SK-N-SH (cell line): ENCODE measurements around the gene UBAP1L. TPM values are rescaled to one million over a fixed set of nuclear protein-coding genes. Genes with fewer than 3 reads are reported as not detected.

ENCODE experiments used
- CTCF ChIA-PET: fragments of 300-600, 350-600 bp; formaldehyde crosslinking; extraction: SDS; loops from one replicate; lab custom pipeline; 2021; lab: Yijun Ruan, JAX
- POLR2A ChIA-PET: fragments of 350-600 bp; sonication (Branson Sonifier 250); formaldehyde crosslinking; extraction: SDS; loops from one replicate; lab custom pipeline; 2020; ENCODE audit warnings: antibody characterized with exemption, inconsistent platforms; lab: Yijun Ruan, JAX
- DNase-seq: peaks from one replicate; pipeline ENCODE4 v3.0.0; 2012
- H2AFZ ChIP-seq: fragments of 200-600 bp; sonication (generic); 2 replicates; pipeline ENCODE4 v1.8.1; 2016; ENCODE audit warnings: antibody characterized with exemption, mild to moderate bottlenecking, low read depth
- H3F3A ChIP-seq: fragments of 200-600 bp; sonication (generic); replicated peaks from 2 replicates; pipeline ENCODE3; 2016; ENCODE audit warnings: antibody characterized with exemption, mild to moderate bottlenecking; ENCODE audit not compliant: insufficient read depth
- H3K27ac ChIP-seq, 2 experiments: fragments of 200-500 bp in 1 of 2; fragments of 200-600 bp in 1 of 2; sonication (Bioruptor generic) in 1 of 2; sonication (generic), shearing (Covaris generic) in 1 of 2; 2 replicates each; pipeline versions ENCODE4 v1.5.1 to v1.6.1; 2014 to 2016; ENCODE audit warnings: low read depth in 2 of 2, inconsistent platforms in 1 of 2, low read length in 1 of 2, mild to moderate bottlenecking in 1 of 2, mixed read lengths in 1 of 2
- H3K27me3 ChIP-seq: fragments of 200-600 bp; sonication (generic), shearing (Covaris generic); 2 replicates; pipeline ENCODE4 v1.6.1; 2016; ENCODE audit warnings: mixed run types; ENCODE audit not compliant: insufficient read depth
- H3K36me3 ChIP-seq, 2 experiments: fragments of 200-500 bp in 1 of 2; fragments of 200-600 bp in 1 of 2; sonication (Bioruptor generic) in 1 of 2; sonication (generic) in 1 of 2; replicated peaks in 1 of 2; 2 replicates each; pipeline versions ENCODE3 to v1.5.1; 2014 to 2016; ENCODE audit warnings: low read length in 1 of 2, mild to moderate bottlenecking in 1 of 2; ENCODE audit not compliant: insufficient read depth in 2 of 2, control insufficient read depth in 1 of 2
- H3K4me1 ChIP-seq, 2 experiments: fragments of 200-500 bp in 1 of 2; fragments of 200-600 bp in 1 of 2; sonication (Bioruptor generic) in 1 of 2; sonication (generic), shearing (Covaris generic) in 1 of 2; 2 replicates each; pipeline versions ENCODE4 v1.5.1 to v1.6.1; 2014 to 2016; ENCODE audit warnings: low read depth in 1 of 2, low read length in 1 of 2, mixed run types in 1 of 2; ENCODE audit not compliant: insufficient read depth in 2 of 2, control insufficient read depth in 1 of 2
- H3K4me2 ChIP-seq: fragments of 200-600 bp; sonication (generic), shearing (Covaris generic); 2 replicates; pipeline ENCODE4 v1.6.1; 2017; ENCODE audit warnings: mixed run types
- H3K4me3 ChIP-seq, 2 experiments: fragments of 200-500 bp in 1 of 2; fragments of 200-600 bp in 1 of 2; sonication (Bioruptor generic) in 1 of 2; sonication (generic), shearing (Covaris generic) in 1 of 2; 2 replicates each; pipeline versions ENCODE4 v1.5.1 to v1.8.1; 2014 to 2016; ENCODE audit warnings: low read depth in 2 of 2, inconsistent platforms in 1 of 2, low read length in 1 of 2, mild to moderate bottlenecking in 1 of 2, mixed read lengths in 1 of 2, moderate library complexity in 1 of 2
- H3K79me2 ChIP-seq: fragments of 200-600 bp; sonication (generic); 2 replicates; pipeline ENCODE4 v1.8.1; 2017; ENCODE audit warnings: mild to moderate bottlenecking; ENCODE audit not compliant: insufficient read depth
- H3K9ac ChIP-seq: fragments of 200-600 bp; sonication (generic); 2 replicates; pipeline ENCODE4 v1.6.1; 2017; ENCODE audit warnings: mixed run types
- H3K9me2 ChIP-seq: fragments of 200-600 bp; sonication (generic); 2 replicates; pipeline ENCODE4 v1.6.1; 2017; ENCODE audit warnings: mixed run types
- H3K9me3 ChIP-seq: fragments of 200-600 bp; sonication (generic); 2 replicates; pipeline ENCODE4 v1.6.1; 2017; ENCODE audit warnings: mixed run types, mild to moderate bottlenecking, moderate library complexity
- H4K20me1 ChIP-seq: fragments of 200-600 bp; sonication (generic); 2 replicates; pipeline ENCODE4 v1.6.1; 2017; ENCODE audit warnings: mild to moderate bottlenecking, mixed run types; ENCODE audit not compliant: insufficient read depth
- EP300 ChIP-seq, 2 experiments: IDR thresholded peaks; 2 replicates each; pipeline versions ENCODE4 v1.4.0 to v1.6.1; 2012; ENCODE audit warnings: borderline replicate concordance in 1 of 2, low read depth in 1 of 2, low read length in 1 of 2
- GATA2 ChIP-seq: sonication (generic); formaldehyde crosslinking; IDR thresholded peaks from 2 replicates; pipeline ENCODE4 v1.5.0; 2020; ENCODE audit warnings: mild to moderate bottlenecking, missing genetic modification reagents
- MEF2A ChIP-seq: IDR thresholded peaks from 2 replicates; pipeline ENCODE4 v1.4.0; 2012; ENCODE audit warnings: low read depth, borderline replicate concordance
- NFIC ChIP-seq: IDR thresholded peaks from 2 replicates; pipeline ENCODE4 v1.4.0; 2012; ENCODE audit warnings: borderline replicate concordance
- NRF1 ChIP-seq: IDR thresholded peaks from 2 replicates; pipeline ENCODE4 v1.6.1; 2012; ENCODE audit warnings: low read depth, mild to moderate bottlenecking, low read length
- POLR2AphosphoS5 ChIP-seq: IDR thresholded peaks from 2 replicates; pipeline ENCODE4 v1.6.1; 2012; ENCODE audit warnings: low read depth, low read length
- RCOR1 ChIP-seq: fragments of 150-350 bp; IDR thresholded peaks from 2 replicates; pipeline ENCODE4 v1.6.1; 2017; ENCODE audit warnings: antibody characterized with exemption, low read length
- RFX5 ChIP-seq: IDR thresholded peaks from 2 replicates; pipeline ENCODE4 v1.6.1; 2012; ENCODE audit warnings: mild to moderate bottlenecking, improper control_type of control experiment, low read length
- RXRA ChIP-seq: IDR thresholded peaks from 2 replicates; pipeline ENCODE4 v1.4.0; 2012; ENCODE audit warnings: low read depth, mild to moderate bottlenecking, borderline replicate concordance
- SMC3 ChIP-seq: IDR thresholded peaks from 2 replicates; pipeline ENCODE4 v1.6.1; 2012; ENCODE audit warnings: low read depth, low read length, improper control_type of control experiment
- TAF1 ChIP-seq: IDR thresholded peaks from 2 replicates; pipeline ENCODE4 v1.6.1; 2012; ENCODE audit warnings: low read depth, mild to moderate bottlenecking, low read length, moderate library complexity, borderline replicate concordance
- WGBS: methylation state at CpG from one replicate; pipeline ENCODE4 v1.1.6; 2017; ENCODE audit warnings: low lambda C conversion rate; 5-methylcytosine and 5-hydroxymethylcytosine counted together
- polyA plus RNA-seq, 3 experiments: library from polyadenylated mRNA; depleted of rRNA; stranded (reverse); fragments of >200 nt; gene quantifications; 2 replicates each; pipeline ENCODE4 v1.2.3, GENCODE V29; 2012
- TF ChIP-seq, protein P1 (sequence below): IDR thresholded peaks from 2 replicates; pipeline ENCODE4 v1.4.0; 2012; ENCODE audit warnings: low read depth, borderline replicate concordance
- TF ChIP-seq, protein P2 (sequence below): fragments of 150-350 bp; IDR thresholded peaks from 2 replicates; pipeline ENCODE4 v1.6.1; 2017; ENCODE audit warnings: antibody characterized with exemption, low read length, low read depth, borderline replicate concordance
- TF ChIP-seq, protein P3 (sequence below): fragments of 150-350 bp; IDR thresholded peaks from 2 replicates; pipeline ENCODE4 v1.6.1; 2016; ENCODE audit warnings: mild to moderate bottlenecking, low read depth, low read length

UBAP1L gene
- polyA plus RNA-seq, 1 of the 3 experiments (the other 2 are of a cell fraction), result 1.8 TPM

DNA sequence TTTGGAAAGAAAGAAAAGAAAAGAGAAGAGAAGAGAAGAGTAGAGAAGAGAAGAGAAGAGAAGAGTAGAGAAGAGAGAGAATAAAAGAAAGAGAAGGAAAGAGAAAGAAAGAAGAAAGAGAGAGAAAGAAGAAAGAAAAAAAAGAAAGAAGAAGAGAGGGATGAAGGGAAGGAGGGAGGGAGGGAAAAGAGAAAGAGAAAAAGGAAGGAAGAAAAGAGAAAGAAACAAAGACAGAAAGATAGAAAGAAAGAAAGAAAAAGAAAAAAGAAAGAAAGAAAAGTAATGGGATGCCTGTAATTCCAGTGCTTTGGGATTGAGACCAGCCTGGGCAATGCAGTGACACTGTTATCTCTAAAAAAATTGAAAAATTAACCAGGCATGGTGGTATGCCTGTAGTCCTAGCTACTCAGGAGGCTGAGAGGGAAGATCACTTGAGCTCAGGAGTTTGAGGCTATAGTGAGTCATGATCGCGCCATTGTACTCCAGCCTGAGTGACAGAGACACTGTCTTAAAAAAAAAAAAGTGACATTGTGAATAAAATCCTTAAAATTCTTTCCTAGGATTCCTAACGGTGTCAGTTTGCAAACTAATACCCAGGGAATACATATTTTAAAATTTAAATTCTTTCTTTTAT, 48.9 kb downstream of the UBAP1L start:
- no peak overlapping the region for H2AFZ ChIP-seq
- TF ChIP-seq, protein P1, sequence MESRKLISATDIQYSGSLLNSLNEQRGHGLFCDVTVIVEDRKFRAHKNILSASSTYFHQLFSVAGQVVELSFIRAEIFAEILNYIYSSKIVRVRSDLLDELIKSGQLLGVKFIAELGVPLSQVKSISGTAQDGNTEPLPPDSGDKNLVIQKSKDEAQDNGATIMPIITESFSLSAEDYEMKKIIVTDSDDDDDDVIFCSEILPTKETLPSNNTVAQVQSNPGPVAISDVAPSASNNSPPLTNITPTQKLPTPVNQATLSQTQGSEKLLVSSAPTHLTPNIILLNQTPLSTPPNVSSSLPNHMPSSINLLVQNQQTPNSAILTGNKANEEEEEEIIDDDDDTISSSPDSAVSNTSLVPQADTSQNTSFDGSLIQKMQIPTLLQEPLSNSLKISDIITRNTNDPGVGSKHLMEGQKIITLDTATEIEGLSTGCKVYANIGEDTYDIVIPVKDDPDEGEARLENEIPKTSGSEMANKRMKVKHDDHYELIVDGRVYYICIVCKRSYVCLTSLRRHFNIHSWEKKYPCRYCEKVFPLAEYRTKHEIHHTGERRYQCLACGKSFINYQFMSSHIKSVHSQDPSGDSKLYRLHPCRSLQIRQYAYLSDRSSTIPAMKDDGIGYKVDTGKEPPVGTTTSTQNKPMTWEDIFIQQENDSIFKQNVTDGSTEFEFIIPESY, result no peak
- TF ChIP-seq TAF1, result no peak
- TF ChIP-seq, protein P2, sequence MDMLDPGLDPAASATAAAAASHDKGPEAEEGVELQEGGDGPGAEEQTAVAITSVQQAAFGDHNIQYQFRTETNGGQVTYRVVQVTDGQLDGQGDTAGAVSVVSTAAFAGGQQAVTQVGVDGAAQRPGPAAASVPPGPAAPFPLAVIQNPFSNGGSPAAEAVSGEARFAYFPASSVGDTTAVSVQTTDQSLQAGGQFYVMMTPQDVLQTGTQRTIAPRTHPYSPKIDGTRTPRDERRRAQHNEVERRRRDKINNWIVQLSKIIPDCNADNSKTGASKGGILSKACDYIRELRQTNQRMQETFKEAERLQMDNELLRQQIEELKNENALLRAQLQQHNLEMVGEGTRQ, result no peak
- no peak for TF ChIP-seq SMC3
- TF ChIP-seq GATA2 (CRISPR knock-in tag), result no peak
- no peak for TF ChIP-seq NRF1
- no peak for TF ChIP-seq RXRA
- TF ChIP-seq, protein P3, sequence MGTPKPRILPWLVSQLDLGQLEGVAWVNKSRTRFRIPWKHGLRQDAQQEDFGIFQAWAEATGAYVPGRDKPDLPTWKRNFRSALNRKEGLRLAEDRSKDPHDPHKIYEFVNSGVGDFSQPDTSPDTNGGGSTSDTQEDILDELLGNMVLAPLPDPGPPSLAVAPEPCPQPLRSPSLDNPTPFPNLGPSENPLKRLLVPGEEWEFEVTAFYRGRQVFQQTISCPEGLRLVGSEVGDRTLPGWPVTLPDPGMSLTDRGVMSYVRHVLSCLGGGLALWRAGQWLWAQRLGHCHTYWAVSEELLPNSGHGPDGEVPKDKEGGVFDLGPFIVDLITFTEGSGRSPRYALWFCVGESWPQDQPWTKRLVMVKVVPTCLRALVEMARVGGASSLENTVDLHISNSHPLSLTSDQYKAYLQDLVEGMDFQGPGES, result no peak
- TF ChIP-seq NFIC, result no peak
- TF ChIP-seq RFX5, result no peak
- no peak for TF ChIP-seq RCOR1
- no peak for TF ChIP-seq EP300 (IDR thresholded peaks at IDR 0.05; ENCODE audit: borderline replicate concordance in 1 of 2, low read depth in 1 of 2, low read length in 1 of 2)
- TF ChIP-seq POLR2AphosphoS5, result no peak
- TF ChIP-seq MEF2A, result no peak
- H3K36me3 ChIP-seq, result no peaks in the 10 kb centered on the region
- H3K4me2 ChIP-seq, result no peak overlapping the region
- no peaks in the 10 kb centered on the region for H3K79me2 ChIP-seq
- H3K4me3 ChIP-seq, result no peak overlapping the region
- no peaks in the 10 kb centered on the region for H4K20me1 ChIP-seq
- peaks cover 9% of the 10 kb centered on the region; the same call in 1 of the 2 replicates for H3K27me3 ChIP-seq
- no peaks in the 10 kb centered on the region for H3K9me2 ChIP-seq
- H3K4me1 ChIP-seq, result peaks cover 0 to under 1% of the 10 kb centered on the region in 2 experiments; a peak in 1 of 4 replicates
- no peak overlapping the region for H3K9ac ChIP-seq
- no peak for DNase-seq
- ChIA-PET CTCF (interaction anchor here (0.9 to 9.5 kb wide), 6 partner anchors 12 to 50 kb away, joined by 3 to 88 read pairs (median 4); no protein-coding TSS in a partner anchor), POLR2A (no interaction called here)
- WGBS, result 79% methylated on average over 3 of the region's 3 CpGs
- H3K9me3 ChIP-seq, result no peaks in the 10 kb centered on the region
- H3K27ac ChIP-seq, result no peak overlapping the region
- H3F3A ChIP-seq, result peaks cover 4% of the 10 kb centered on the region
